Neural cell (in vitro differentiated cells): ENCODE data around the gene CPA5. TPM values are rescaled to one million over a fixed set of nuclear protein-coding genes. Genes with fewer than 3 reads are reported as not detected.

ENCODE experiments used
- H2AFZ ChIP-seq: fragments of 200-600, 300-800 bp; sonication (generic), shearing (Covaris generic); 2 replicates; pipeline ENCODE4 v1.6.0; 2014; ENCODE audit warnings: low read depth, mild to moderate bottlenecking, antibody characterized with exemption, low read length, moderate library complexity
- H3F3A ChIP-seq: fragments of 200-600 bp; shearing (Covaris generic); 2 replicates; pipeline ENCODE4 v1.6.1; 2016; ENCODE audit warnings: mild to moderate bottlenecking, moderate library complexity, mixed read lengths, antibody characterized with exemption, low read length; ENCODE audit not compliant: insufficient read depth, poor library complexity, severe bottlenecking
- H3K27ac ChIP-seq: fragments of 200-600, 300-800 bp; sonication (generic), shearing (Covaris generic); 2 replicates; pipeline ENCODE4 v1.5.1; 2014; ENCODE audit warnings: mild to moderate bottlenecking, low read length, moderate library complexity
- H3K27me3 ChIP-seq: fragments of 300-800, 200-600 bp; sonication (generic), shearing (Covaris generic); 2 replicates; pipeline ENCODE4 v1.6.0; 2014; ENCODE audit warnings: mild to moderate bottlenecking, low read depth, low read length, moderate library complexity; ENCODE audit not compliant: insufficient read depth
- H3K36me3 ChIP-seq: fragments of 300-800, 200-600 bp; sonication (generic), shearing (Covaris generic); 2 replicates; pipeline ENCODE4 v1.5.1; 2014; ENCODE audit warnings: mild to moderate bottlenecking, antibody characterized with exemption, low read length, moderate library complexity; ENCODE audit not compliant: insufficient read depth
- H3K4me2 ChIP-seq: fragments of 300-800, 200-600 bp; sonication (generic), shearing (Covaris generic); 2 replicates; pipeline ENCODE4 v1.6.0; 2014; ENCODE audit warnings: mild to moderate bottlenecking, low read length
- H3K4me3 ChIP-seq: fragments of 300-800, 200-600 bp; sonication (generic), shearing (Covaris generic); 2 replicates; pipeline ENCODE4 v1.5.1; 2014; ENCODE audit warnings: mild to moderate bottlenecking, low read length, moderate library complexity
- H3K79me2 ChIP-seq: fragments of 200-600 bp; shearing (Covaris generic); replicated peaks from 2 replicates; pipeline ENCODE4 v1.6.0; 2014; ENCODE audit warnings: mild to moderate bottlenecking, low read length, moderate library complexity; ENCODE audit not compliant: insufficient read depth
- H3K9ac ChIP-seq: fragments of 300-800, 200-600 bp; sonication (generic), shearing (Covaris generic); 2 replicates; pipeline ENCODE4 v1.6.1; 2016; ENCODE audit warnings: mild to moderate bottlenecking, low read length, mixed read lengths
- H3K9me2 ChIP-seq: fragments of 200-600 bp; shearing (Covaris generic); 2 replicates; pipeline ENCODE4 v1.6.1; 2016; ENCODE audit warnings: mild to moderate bottlenecking, low read length, mixed read lengths; ENCODE audit not compliant: insufficient read depth
- H3K9me3 ChIP-seq: fragments of 200-600, 300-800 bp; sonication (generic), shearing (Covaris generic); 2 replicates; pipeline ENCODE4 v1.6.1; 2016; ENCODE audit warnings: mild to moderate bottlenecking, mixed run types, low read length, moderate library complexity, mixed read lengths
- H4K20me1 ChIP-seq: fragments of 200-600 bp; shearing (Covaris generic); 2 replicates; pipeline ENCODE4 v1.6.1; 2016; ENCODE audit warnings: mild to moderate bottlenecking, mixed run types; ENCODE audit not compliant: insufficient read depth
- CTCF ChIP-seq: fragments of 450-650 bp; IDR thresholded peaks from 2 replicates; pipeline ENCODE4 v1.5.1; 2014; ENCODE audit warnings: antibody characterized with exemption, mild to moderate bottlenecking, moderate library complexity; ENCODE audit not compliant: poor library complexity, severe bottlenecking
- EP300 ChIP-seq: fragments of 450-650 bp; conservative IDR thresholded peaks from 2 replicates; pipeline ENCODE4 v1.6.1; 2014; ENCODE audit warnings: antibody characterized with exemption, mild to moderate bottlenecking, moderate library complexity; ENCODE audit not compliant: poor library complexity, severe bottlenecking
- EZH2 ChIP-seq: fragments of 200-600, 300-800 bp; shearing (Covaris generic), sonication (generic); IDR thresholded peaks from 2 replicates; pipeline ENCODE4 v1.6.1; 2014; ENCODE audit warnings: antibody characterized with exemption, low read length, borderline replicate concordance, mild to moderate bottlenecking; ENCODE audit not compliant: insufficient read depth, poor library complexity, severe bottlenecking
- MXI1 ChIP-seq: fragments of 450-650 bp; conservative IDR thresholded peaks from 2 replicates; pipeline ENCODE4 v1.6.1; 2014; ENCODE audit warnings: antibody characterized with exemption, mild to moderate bottlenecking; ENCODE audit not compliant: poor library complexity, severe bottlenecking
- POLR2AphosphoS5 ChIP-seq: IDR thresholded peaks from 2 replicates; pipeline ENCODE4 v1.6.1; 2012
- RAD21 ChIP-seq: fragments of 450-650 bp; conservative IDR thresholded peaks from 2 replicates; pipeline ENCODE4 v1.6.1; 2014; ENCODE audit warnings: antibody characterized with exemption, mild to moderate bottlenecking, moderate library complexity
- REST ChIP-seq: IDR thresholded peaks from 2 replicates; pipeline ENCODE4 v1.6.1; 2012; ENCODE audit warnings: borderline replicate concordance
- SMC3 ChIP-seq: fragments of 450-650 bp; conservative IDR thresholded peaks from 2 replicates; pipeline ENCODE4 v1.6.1; 2014; ENCODE audit warnings: antibody characterized with exemption, mild to moderate bottlenecking, moderate library complexity; ENCODE audit not compliant: poor library complexity
- TAF1 ChIP-seq: IDR thresholded peaks from 2 replicates; pipeline ENCODE4 v1.6.1; 2012; ENCODE audit warnings: low read depth
- polyA plus RNA-seq: library from polyadenylated mRNA; depleted of rRNA; stranded (reverse); fragments of >200 nt; gene quantifications from 2 replicates; pipeline ENCODE4 v1.2.3, GENCODE V29; 2014

CPA5 gene
- polyA plus RNA-seq, 1 donor from 2014 or later, result not detected

GRCh38 chr7:130417213-130417612 lies 72.6 kb downstream of the CPA5 start:
- H3F3A ChIP-seq, result no peaks in the 10 kb centered on the region
- no peak overlapping the region for H3K4me2 ChIP-seq
- H3K9ac ChIP-seq, result no peak overlapping the region
- H4K20me1 ChIP-seq, result no peaks in the 10 kb centered on the region
- H3K36me3 ChIP-seq, result no peaks in the 10 kb centered on the region
- H2AFZ ChIP-seq, result no peak overlapping the region
- H3K9me2 ChIP-seq, result no peaks in the 10 kb centered on the region
- peaks cover 9% of the 10 kb centered on the region for H3K79me2 ChIP-seq
- TF ChIP-seq EZH2 (no peak), MXI1 (no peak), RAD21 (no peak)
- no peak overlapping the region for H3K27ac ChIP-seq
- no peaks in the 10 kb centered on the region for H3K27me3 ChIP-seq
- no peaks in the 10 kb centered on the region for H3K9me3 ChIP-seq
- no peak overlapping the region for H3K4me3 ChIP-seq

DNA sequence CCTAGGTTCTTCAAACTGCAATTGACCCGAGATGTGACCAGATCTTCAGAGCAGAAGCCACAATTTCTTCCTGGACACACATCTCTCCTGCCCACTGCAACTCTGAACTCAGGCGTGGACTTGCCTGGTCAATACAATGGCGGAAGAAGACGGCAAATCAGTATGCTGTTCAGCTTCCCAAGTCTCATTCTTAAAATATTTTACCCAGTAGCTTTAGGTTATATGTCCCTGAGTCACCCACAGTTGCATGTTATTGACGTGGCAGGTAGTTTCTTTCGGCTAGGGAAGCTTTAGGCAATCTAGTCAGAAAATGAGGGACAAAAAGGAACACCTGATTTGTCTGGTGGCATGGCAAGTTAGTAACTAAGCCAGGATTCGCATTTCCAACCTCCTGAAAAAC lies 73.7 kb downstream of the CPA5 start:
- Histone ChIP-seq H3K4me2 (no peak overlapping the region), H3K9me3 (no peaks in the 10 kb centered on the region), H3K9me2 (no peaks in the 10 kb centered on the region), H2AFZ (no peak overlapping the region), H3K27ac (no peak overlapping the region), H4K20me1 (no peaks in the 10 kb centered on the region), H3K9ac (no peak overlapping the region), H3K79me2 (peaks cover 10% of the 10 kb centered on the region), H3K4me3 (no peak overlapping the region), H3K27me3 (no peaks in the 10 kb centered on the region), H3F3A (no peaks in the 10 kb centered on the region), H3K36me3 (no peaks in the 10 kb centered on the region)
- TF ChIP-seq CTCF (no peak), POLR2AphosphoS5 (no peak), EP300 (no peak), TAF1 (no peak), REST (no peak), MXI1 (no peak), EZH2 (no peak), SMC3 (no peak), RAD21 (no peak)

Other genes starting within 250 kb of the CPA5 start
- gene TMEM209, start 139.4 kb upstream of the CPA5 start, polyA plus RNA-seq, result 14.6 and 20.2 TPM in 2 replicates
- gene SSMEM1, start 137.0 kb upstream of the CPA5 start, polyA plus RNA-seq, result not detected in 2 replicates
- gene CPA2, start 78.0 kb upstream of the CPA5 start, polyA plus RNA-seq, result 0.41 TPM in 1 of 2 replicates, not detected in the other
- 8.9 and 9.2 TPM in 2 replicates for gene CPA4, start 51.7 kb upstream of the CPA5 start, polyA plus RNA-seq
- gene CPA1, start 35.7 kb downstream of the CPA5 start, polyA plus RNA-seq, result not detected in 2 replicates
- 47.0 and 47.5 TPM in 2 replicates for gene CEP41, start 96.2 kb downstream of the CPA5 start, polyA plus RNA-seq
- 136 and 153 TPM in 2 replicates for gene MEST, start 147.3 kb downstream of the CPA5 start, polyA plus RNA-seq